HepG2 (cell line): ENCODE results near the gene FAM110C.

Experiments used
- CREM ChIP-seq, 2 experiments: sonication (generic) in 1 of 2; formaldehyde crosslinking in 1 of 2; IDR thresholded peaks; 2 replicates each; pipeline versions ENCODE4 v1.4.0 to v1.6.1; 2016 to 2020; ENCODE audit warnings: antibody characterized with exemption in 1 of 2, mild to moderate bottlenecking in 1 of 2, missing genetic modification reagents in 1 of 2
- DNMT1 ChIP-seq: sonication (generic); formaldehyde crosslinking; IDR thresholded peaks from 2 replicates; pipeline ENCODE4 v1.5.1; 2020; ENCODE audit warnings: mild to moderate bottlenecking, missing genetic modification reagents
- ZNF510 ChIP-seq: sonication (generic); formaldehyde crosslinking; IDR thresholded peaks from 2 replicates; pipeline ENCODE4 v1.4.0; 2020; ENCODE audit warnings: low read depth, mild to moderate bottlenecking, missing genetic modification reagents
- TF ChIP-seq, protein P1 (sequence below): sonication (generic); formaldehyde crosslinking; IDR thresholded peaks from 2 replicates; pipeline ENCODE4 v1.4.0; 2020; ENCODE audit warnings: missing genetic modification reagents, mild to moderate bottlenecking, borderline replicate concordance
- TF ChIP-seq, protein P2 (sequence below): sonication (generic); formaldehyde crosslinking; IDR thresholded peaks from 2 replicates; pipeline ENCODE4 v1.5.0; 2020; ENCODE audit warnings: mild to moderate bottlenecking, missing genetic modification reagents, moderate library complexity

DNA sequence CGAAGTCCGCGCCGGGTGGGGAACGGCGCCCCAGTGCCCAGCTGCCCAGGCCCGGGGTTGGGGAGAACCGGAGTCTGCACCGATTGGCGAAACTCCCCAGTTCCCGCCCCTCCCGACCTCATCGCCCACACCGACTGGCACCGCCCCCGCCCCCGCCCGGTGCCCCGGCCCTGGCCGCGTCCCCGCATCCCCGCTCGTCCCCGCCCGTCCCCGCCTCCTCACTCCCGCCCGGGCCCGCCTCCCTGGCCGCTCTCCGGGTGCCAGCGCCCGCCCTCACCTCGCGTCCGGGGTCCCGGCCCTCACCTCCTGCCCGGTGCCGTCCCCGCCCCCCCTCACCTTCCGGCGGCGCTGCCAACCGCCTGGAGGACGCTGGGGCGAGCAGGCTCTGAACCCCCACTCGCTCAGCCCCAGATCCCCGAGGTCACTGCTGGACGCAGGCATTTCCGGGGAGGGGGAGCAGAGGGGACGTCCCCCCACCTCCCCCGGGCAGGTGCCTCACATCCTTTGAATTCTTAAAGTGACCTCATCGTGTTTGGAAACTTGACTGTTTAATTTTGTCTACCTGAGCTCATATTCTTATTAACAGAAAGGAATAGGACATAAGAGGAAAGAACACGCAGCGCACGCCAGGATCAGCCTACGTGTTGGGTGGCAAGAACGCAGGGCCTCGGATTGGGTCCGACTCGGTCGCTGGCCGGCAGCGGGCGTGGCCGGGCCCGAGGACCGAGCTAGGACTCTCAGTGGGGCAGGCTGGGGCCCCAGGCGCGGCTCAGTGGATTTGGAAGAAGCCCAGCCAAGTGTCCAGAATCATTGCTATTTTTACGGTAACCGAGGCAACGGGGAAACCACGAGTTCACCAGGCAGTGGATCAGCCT, at the start of gene FAM110C:
- no peak for TF ChIP-seq CREM (IDR thresholded peaks at IDR 0.05)
- no peak for TF ChIP-seq CREM (CRISPR knock-in tag; IDR thresholded peaks at IDR 0.05)
- TF ChIP-seq, protein P1, sequence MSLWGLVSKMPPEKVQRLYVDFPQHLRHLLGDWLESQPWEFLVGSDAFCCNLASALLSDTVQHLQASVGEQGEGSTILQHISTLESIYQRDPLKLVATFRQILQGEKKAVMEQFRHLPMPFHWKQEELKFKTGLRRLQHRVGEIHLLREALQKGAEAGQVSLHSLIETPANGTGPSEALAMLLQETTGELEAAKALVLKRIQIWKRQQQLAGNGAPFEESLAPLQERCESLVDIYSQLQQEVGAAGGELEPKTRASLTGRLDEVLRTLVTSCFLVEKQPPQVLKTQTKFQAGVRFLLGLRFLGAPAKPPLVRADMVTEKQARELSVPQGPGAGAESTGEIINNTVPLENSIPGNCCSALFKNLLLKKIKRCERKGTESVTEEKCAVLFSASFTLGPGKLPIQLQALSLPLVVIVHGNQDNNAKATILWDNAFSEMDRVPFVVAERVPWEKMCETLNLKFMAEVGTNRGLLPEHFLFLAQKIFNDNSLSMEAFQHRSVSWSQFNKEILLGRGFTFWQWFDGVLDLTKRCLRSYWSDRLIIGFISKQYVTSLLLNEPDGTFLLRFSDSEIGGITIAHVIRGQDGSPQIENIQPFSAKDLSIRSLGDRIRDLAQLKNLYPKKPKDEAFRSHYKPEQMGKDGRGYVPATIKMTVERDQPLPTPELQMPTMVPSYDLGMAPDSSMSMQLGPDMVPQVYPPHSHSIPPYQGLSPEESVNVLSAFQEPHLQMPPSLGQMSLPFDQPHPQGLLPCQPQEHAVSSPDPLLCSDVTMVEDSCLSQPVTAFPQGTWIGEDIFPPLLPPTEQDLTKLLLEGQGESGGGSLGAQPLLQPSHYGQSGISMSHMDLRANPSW (CRISPR knock-in tag) = no peak
- TF ChIP-seq, protein P2, sequence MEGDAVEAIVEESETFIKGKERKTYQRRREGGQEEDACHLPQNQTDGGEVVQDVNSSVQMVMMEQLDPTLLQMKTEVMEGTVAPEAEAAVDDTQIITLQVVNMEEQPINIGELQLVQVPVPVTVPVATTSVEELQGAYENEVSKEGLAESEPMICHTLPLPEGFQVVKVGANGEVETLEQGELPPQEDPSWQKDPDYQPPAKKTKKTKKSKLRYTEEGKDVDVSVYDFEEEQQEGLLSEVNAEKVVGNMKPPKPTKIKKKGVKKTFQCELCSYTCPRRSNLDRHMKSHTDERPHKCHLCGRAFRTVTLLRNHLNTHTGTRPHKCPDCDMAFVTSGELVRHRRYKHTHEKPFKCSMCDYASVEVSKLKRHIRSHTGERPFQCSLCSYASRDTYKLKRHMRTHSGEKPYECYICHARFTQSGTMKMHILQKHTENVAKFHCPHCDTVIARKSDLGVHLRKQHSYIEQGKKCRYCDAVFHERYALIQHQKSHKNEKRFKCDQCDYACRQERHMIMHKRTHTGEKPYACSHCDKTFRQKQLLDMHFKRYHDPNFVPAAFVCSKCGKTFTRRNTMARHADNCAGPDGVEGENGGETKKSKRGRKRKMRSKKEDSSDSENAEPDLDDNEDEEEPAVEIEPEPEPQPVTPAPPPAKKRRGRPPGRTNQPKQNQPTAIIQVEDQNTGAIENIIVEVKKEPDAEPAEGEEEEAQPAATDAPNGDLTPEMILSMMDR (CRISPR knock-in tag) = no peak; the same call in 1 of the 2 replicates
- TF ChIP-seq ZNF510 = no peak
- TF ChIP-seq DNMT1 (CRISPR knock-in tag) = no peak
